CD4-positive, alpha-beta T cell (primary cell): ENCODE results near the gene PIK3C3. TPM values are rescaled to one million over a fixed set of nuclear protein-coding genes. Genes with fewer than 3 reads are reported as not detected.

Source experiments
- ATAC-seq: fragments of 200-7000 bp; cut with Tn5 transposase; one replicate; pipeline ENCODE4 v1.10.0; 2022; ENCODE audit warnings: mild to moderate bottlenecking; ENCODE audit not compliant: poor library complexity
- CTCF ChIA-PET: fragments of 350-600 bp; sonication (Branson Sonifier 250); formaldehyde crosslinking; loops from one replicate; lab custom pipeline; 2021; ENCODE audit warnings: antibody characterized with exemption, inconsistent platforms; lab: Charles Lee
- POLR2A ChIA-PET: fragments of 350-600 bp; sonication (Branson Sonifier 250); formaldehyde crosslinking; loops from one replicate; lab custom pipeline; 2021; ENCODE audit warnings: antibody characterized with exemption, inconsistent platforms; lab: Charles Lee
- DNase-seq, 14 experiments: peaks; one replicate each; pipeline ENCODE4 v3.0.0-alpha.2; 2013 to 2020; ENCODE audit warnings: mixed read lengths in 2 of 14
- H3K27ac ChIP-seq, 2 donors: one replicate each; pipeline versions ENCODE4 v1.5.1 to v1.7.0; 2013; ENCODE audit warnings: low read length in 2 of 2, low read depth in 1 of 2, mild to moderate bottlenecking in 1 of 2
- H3K27me3 ChIP-seq, 2 experiments: 1 replicate in 1 of 2; 2 replicates in 1 of 2; pipeline versions ENCODE4 v1.6.1 to v1.7.0; 2013; ENCODE audit warnings: low read length in 2 of 2, control low read depth in 1 of 2, mild to moderate bottlenecking in 1 of 2, moderate library complexity in 1 of 2; ENCODE audit not compliant: insufficient read depth in 2 of 2, control insufficient read depth in 1 of 2
- H3K36me3 ChIP-seq: one replicate; pipeline ENCODE4 v1.6.1; 2013; ENCODE audit warnings: low read length, control low read depth; ENCODE audit not compliant: insufficient read depth
- H3K4me1 ChIP-seq: one replicate; pipeline ENCODE4 v1.6.1; 2013; ENCODE audit warnings: low read length, control low read depth; ENCODE audit not compliant: insufficient read depth
- H3K4me3 ChIP-seq: one replicate; pipeline ENCODE4 v1.5.1; 2013; ENCODE audit warnings: mild to moderate bottlenecking, low read length, moderate library complexity
- H3K9me3 ChIP-seq, 2 experiments: 1 replicate in 1 of 2; 2 replicates in 1 of 2; pipeline versions ENCODE4 v1.6.1 to v1.7.0; 2013; ENCODE audit warnings: low read length in 2 of 2, mild to moderate bottlenecking in 2 of 2, control low read depth in 1 of 2, moderate library complexity in 1 of 2; ENCODE audit not compliant: control insufficient read depth in 1 of 2, insufficient read depth in 1 of 2
- H3K27ac Mint-ChIP-seq: one replicate; pipeline ENCODE4 v1.8.0; 2020; ENCODE audit warnings: mixed read lengths
- H3K27me3 Mint-ChIP-seq: one replicate; pipeline ENCODE4 v1.8.0; 2021; ENCODE audit warnings: mixed read lengths
- H3K36me3 Mint-ChIP-seq: one replicate; pipeline ENCODE4 v1.8.0; 2021; ENCODE audit warnings: low read depth, mixed read lengths
- H3K4me1 Mint-ChIP-seq: one replicate; pipeline ENCODE4 v1.8.0; 2021; ENCODE audit warnings: low read depth, mixed read lengths
- H3K4me3 Mint-ChIP-seq: one replicate; pipeline ENCODE4 v1.8.0; 2020; ENCODE audit warnings: mild to moderate bottlenecking, mixed read lengths
- H3K9me3 Mint-ChIP-seq: one replicate; pipeline ENCODE4 v1.8.0; 2020; ENCODE audit warnings: mixed read lengths
- intact Hi-C, 2 experiments: fragments of 100-400 bp; cut with DNase I in 1 of 2; cut with micrococcal nuclease in 1 of 2; formaldehyde crosslinking; loops; one replicate each; pipeline versions ENCODE4 v1.15.1 to v1.9.0; 2023 to 2025; cut with DNase I, micrococcal nuclease
- total RNA-seq, 174 experiments: library from RNA in 2 of 174; stranded (reverse) in 2 of 174; gene quantifications; one replicate each; pipeline ENCODE4 v1.2.3 and lab custom pipeline; 2021 to 2026
- TF ChIP-seq, protein P1 (sequence below): fragments of 200-600 bp; IDR thresholded peaks from one replicate; pipeline ENCODE4 v1.8.0; 2022; ENCODE audit warnings: antibody characterized with exemption, mild to moderate bottlenecking

PIK3C3 gene
- total RNA-seq, 2 experiments from 2014 or later, result 33.5 to 34.2 TPM

GRCh38 chr18:42080340-42080739 lies 125.3 kb downstream of the PIK3C3 start:
- no peaks in the 10 kb centered on the region for H3K4me1 Mint-ChIP-seq
- no peak overlapping the region for H3K27ac Mint-ChIP-seq
- no peaks in the 10 kb centered on the region for H3K9me3 Mint-ChIP-seq
- ChIA-PET CTCF (no interaction called here), POLR2A (no interaction called here)
- no peak overlapping the region for H3K4me3 Mint-ChIP-seq
- H3K27me3 ChIP-seq, result no peaks in the 10 kb centered on the region
- H3K36me3 ChIP-seq, result peaks cover 51% of the 10 kb centered on the region
- no peak overlapping the region for H3K27ac ChIP-seq
- no peaks in the 10 kb centered on the region for H3K4me1 ChIP-seq
- H3K27me3 Mint-ChIP-seq, result no peaks in the 10 kb centered on the region
- DNase-seq (no peak), ATAC-seq (no peak)
- no peaks in the 10 kb centered on the region for H3K9me3 ChIP-seq
- peaks cover 79% of the 10 kb centered on the region for H3K36me3 Mint-ChIP-seq
- no peak overlapping the region for H3K4me3 ChIP-seq
- intact Hi-C loops, result no loop called here
- TF ChIP-seq, protein P1, sequence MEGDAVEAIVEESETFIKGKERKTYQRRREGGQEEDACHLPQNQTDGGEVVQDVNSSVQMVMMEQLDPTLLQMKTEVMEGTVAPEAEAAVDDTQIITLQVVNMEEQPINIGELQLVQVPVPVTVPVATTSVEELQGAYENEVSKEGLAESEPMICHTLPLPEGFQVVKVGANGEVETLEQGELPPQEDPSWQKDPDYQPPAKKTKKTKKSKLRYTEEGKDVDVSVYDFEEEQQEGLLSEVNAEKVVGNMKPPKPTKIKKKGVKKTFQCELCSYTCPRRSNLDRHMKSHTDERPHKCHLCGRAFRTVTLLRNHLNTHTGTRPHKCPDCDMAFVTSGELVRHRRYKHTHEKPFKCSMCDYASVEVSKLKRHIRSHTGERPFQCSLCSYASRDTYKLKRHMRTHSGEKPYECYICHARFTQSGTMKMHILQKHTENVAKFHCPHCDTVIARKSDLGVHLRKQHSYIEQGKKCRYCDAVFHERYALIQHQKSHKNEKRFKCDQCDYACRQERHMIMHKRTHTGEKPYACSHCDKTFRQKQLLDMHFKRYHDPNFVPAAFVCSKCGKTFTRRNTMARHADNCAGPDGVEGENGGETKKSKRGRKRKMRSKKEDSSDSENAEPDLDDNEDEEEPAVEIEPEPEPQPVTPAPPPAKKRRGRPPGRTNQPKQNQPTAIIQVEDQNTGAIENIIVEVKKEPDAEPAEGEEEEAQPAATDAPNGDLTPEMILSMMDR, result no peak

DNA sequence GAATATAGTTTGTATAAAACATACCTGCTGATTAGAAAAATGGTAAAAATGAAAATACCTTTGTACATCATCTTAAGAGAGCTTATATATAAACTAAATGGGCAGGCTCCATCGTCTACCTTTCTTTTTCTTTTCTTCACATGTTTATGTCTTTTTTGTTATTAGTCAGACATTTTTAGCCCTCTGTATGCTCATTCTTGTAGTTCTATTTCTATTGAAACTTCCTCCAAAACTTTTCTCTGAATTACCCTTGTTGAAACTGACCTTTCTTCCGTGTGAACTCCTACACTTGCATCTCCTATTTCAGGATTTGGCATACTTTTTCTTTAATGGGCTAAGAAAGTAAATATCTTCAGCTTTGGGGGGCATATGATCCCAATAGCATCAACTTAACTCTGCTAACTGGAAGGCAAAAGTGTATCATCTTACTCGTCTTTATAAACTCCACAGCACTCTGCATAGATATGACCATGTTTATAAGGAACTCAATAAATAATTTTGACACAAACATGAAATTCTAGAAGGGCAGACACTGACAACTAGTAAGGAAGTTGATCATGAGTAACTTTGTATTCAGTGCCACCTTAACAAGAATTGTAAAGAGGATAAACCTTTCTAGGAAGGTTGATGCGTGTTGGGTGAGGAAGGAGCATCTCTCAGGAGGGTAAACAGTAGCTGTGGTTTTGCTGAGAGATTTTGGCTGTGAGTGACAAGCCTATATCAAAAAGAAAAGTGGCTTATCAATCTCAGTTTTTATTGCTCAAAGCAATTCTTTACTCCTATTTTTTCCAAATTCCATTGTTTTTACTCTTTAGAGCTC lies 127.6 kb downstream of the PIK3C3 start:
- POLR2A ChIA-PET, result no interaction called here

GRCh38 chr18:42086288-42086687 lies 131.3 kb downstream of the PIK3C3 start:
- ChIA-PET CTCF (no interaction called here), POLR2A (no interaction called here)
- DNase-seq (no peak), ATAC-seq (no peak)
- Mint-ChIP-seq H3K9me3 (peaks cover 5% of the 10 kb centered on the region), H3K27ac (no peak overlapping the region), H3K4me1 (no peaks in the 10 kb centered on the region), H3K27me3 (no peaks in the 10 kb centered on the region), H3K36me3 (peaks cover 49% of the 10 kb centered on the region), H3K4me3 (no peak overlapping the region)
- Histone ChIP-seq H3K4me1 (no peaks in the 10 kb centered on the region), H3K36me3 (peaks cover 18% of the 10 kb centered on the region), H3K27ac (no peak overlapping the region), H3K27me3 (no peaks in the 10 kb centered on the region), H3K4me3 (no peak overlapping the region), H3K9me3 (no peaks in the 10 kb centered on the region)
- TF ChIP-seq, protein P1, result no peak
- intact Hi-C loops, result no loop called here

More for the DNA sequence above, 127.6 kb downstream of the PIK3C3 start:
- Mint-ChIP-seq H3K27me3 (no peaks in the 10 kb centered on the region), H3K9me3 (peaks cover 5% of the 10 kb centered on the region), H3K4me1 (no peaks in the 10 kb centered on the region), H3K36me3 (peaks cover 78% of the 10 kb centered on the region), H3K27ac (no peak overlapping the region), H3K4me3 (no peak overlapping the region)
- H3K36me3 ChIP-seq, result peaks cover 36% of the 10 kb centered on the region
- no peak for ATAC-seq
- H3K27ac ChIP-seq, result no peak overlapping the region
- no peaks in the 10 kb centered on the region for H3K9me3 ChIP-seq
- no peaks in the 10 kb centered on the region for H3K4me1 ChIP-seq
- intact Hi-C loops, result no loop called here
- TF ChIP-seq, protein P1, result no peak
- no peak for DNase-seq
- CTCF ChIA-PET, result no interaction called here
- H3K27me3 ChIP-seq, result no peaks in the 10 kb centered on the region
- H3K4me3 ChIP-seq, result no peak overlapping the region
